Measurements from ENCODE around the gene MRLN.

Gene MRLN

GRCh38 chr10:59702347-59702746, 50.9 kb downstream of the MRLN start:
- no peak for DNase-seq

- DNase-seq, result no peak
Measured at GRCh38 chr10:59700709-59701108, 52.5 kb downstream of the MRLN start.

- no peak for DNase-seq
Measured at GRCh38 chr10:59698326-59698725, 54.9 kb downstream of the MRLN start.

DNA sequence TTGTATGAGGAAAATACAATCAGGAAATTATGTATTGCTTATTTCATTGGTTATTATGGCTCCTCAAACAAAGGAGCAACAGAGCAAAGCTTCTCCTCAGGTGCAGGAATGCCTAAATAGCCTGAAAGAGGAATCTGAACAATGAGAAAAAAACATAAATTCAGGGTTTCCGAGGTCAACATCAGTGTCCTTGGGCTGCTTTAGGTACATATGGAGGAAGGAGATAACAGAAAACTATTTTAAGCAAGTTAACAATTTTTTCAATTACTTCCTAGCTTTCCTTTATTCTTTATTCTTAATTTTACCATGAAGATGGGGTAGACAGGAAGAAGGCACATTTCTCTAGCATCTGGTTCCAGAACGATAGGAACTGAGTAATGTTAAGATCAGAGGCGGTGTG, 57.6 kb downstream of the MRLN start:
- DNase-seq, result no peak

DNA sequence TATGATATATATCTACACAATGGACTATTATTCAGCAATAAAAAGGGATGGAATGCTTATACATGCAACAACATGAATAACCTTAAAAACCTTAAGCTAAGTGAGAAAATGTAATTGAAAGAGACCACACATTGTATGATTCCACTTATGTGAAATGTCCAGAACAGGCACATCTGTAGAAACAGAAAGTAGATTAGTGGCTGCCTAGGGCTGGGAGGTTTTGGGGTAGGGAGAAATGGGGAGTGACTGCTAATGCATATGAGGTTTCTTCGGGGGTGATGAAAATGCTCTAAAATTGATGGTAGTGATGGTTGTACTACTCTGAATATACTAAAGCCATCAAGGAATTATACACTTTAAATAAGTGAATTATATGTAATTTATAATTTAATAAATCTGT, 58.3 kb downstream of the MRLN start:
- DNase-seq, result no peak

DNA sequence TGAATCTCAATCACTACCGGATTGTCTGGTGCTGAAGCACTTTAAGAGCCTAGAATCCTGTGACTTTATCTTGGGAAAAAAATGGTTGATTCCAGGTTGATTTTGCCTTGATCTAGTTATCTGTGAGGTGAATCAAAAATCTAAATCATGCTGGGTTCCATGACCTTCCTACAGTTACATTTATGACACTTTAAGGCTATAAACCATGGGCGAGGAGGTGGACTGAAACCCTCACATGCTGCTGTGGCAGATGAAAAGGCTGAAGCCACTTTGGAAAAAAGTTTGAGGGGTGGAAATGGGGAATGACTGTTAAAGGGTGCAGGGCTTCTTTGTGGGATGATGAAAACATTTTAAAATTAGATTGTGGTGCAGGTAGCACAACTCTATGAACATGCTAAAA, 61.1 kb downstream of the MRLN start:
- DNase-seq, result no peak

- DNase-seq, result no peak
Measured at GRCh38 chr10:59688921-59689351, 64.3 kb downstream of the MRLN start.

DNA sequence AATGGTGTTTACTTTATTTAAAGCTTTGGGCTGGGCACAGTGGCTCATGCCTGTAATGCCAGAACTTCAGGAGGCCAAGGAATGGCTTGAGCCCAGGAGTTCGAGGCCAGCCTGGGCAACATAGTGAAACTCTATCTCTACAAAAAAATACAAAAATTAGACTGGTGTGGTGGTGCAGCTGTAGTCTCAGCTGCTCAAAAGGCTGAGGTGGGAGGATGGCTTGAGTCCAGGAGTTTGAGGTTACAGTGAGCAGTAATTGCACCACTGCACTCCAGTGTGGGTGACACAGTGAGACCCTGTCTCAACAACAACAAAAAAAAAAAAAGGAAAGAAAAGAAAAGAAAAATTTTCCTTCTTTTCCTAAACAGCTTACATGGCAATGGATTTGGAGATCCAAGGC, 65.6 kb downstream of the MRLN start:
- DNase-seq, result no peak

Measured in activated naive CD4-positive, alpha-beta T cell treated with Interleukin-2 at 50 U/mL for 16 hours (primary cell).